ENCODE measurements around the gene PTGER2. TPM values are rescaled to one million over a fixed set of nuclear protein-coding genes. Genes with fewer than 3 reads are reported as not detected.

Gene PTGER2
- total and polyA plus RNA-seq, 8 donors: 1.3 to 22.0 (median 10.6) TPM

GRCh38 chr14:52298795-52299194 lies 15.3 kb upstream of the PTGER2 start:
- Histone ChIP-seq H3K4me3 (no peak overlapping the region), H3K27me3 (no peaks in the 10 kb centered on the region), H3K4me1 (peaks cover 0 to 8% (median 4%) of the 10 kb centered on the region in 4 donors), H3K27ac (no peak overlapping the region), H3K9me3 (no peaks in the 10 kb centered on the region), H3K36me3 (no peaks in the 10 kb centered on the region)
- intact Hi-C loops (cut with DNase I; ENCODE audit: low total_unique reads): loop anchor here (5.0 kb wide), 1 partner anchor 174 kb away; no protein-coding TSS in a partner anchor
- DNase-seq: no peak
- WGBS, 5 donors: 91 to 97% (median 94%) methylated on average over 10 of the region's 10 CpGs
- TF ChIP-seq POLR2AphosphoS5 (IDR thresholded peaks at IDR 0.05) (no peak), CTCF (IDR thresholded peaks at IDR 0.05) (no peak), EP300 (IDR thresholded peaks at IDR 0.05) (no peak), POLR2A (IDR thresholded peaks at IDR 0.05) (no peak)

GRCh38 chr14:52299692-52300278 lies 14.3 kb upstream of the PTGER2 start:
- TF ChIP-seq CTCF (IDR thresholded peaks at IDR 0.05) (peak in 5 of 7 experiments; percentile 21 to 68 (median 50)), POLR2A (IDR thresholded peaks at IDR 0.05) (no peak)
- no peak overlapping the region for H3K4me3 ChIP-seq
- H3K27ac ChIP-seq: no peak overlapping the region
- no peaks in the 10 kb centered on the region for H3K36me3 ChIP-seq
- intact Hi-C loops (cut with DNase I; ENCODE audit: low total_unique reads): loop anchor here (5.0 kb wide), 1 partner anchor 173 kb away; no protein-coding TSS in a partner anchor
- no peaks in the 10 kb centered on the region for H3K9me3 ChIP-seq
- DNase-seq: peak in 1 of 2 donors; percentile 76
- H3K27me3 ChIP-seq: no peaks in the 10 kb centered on the region
- H3K4me1 ChIP-seq: peaks cover 0 to 8% (median 4%) of the 10 kb centered on the region in 4 donors

GRCh38 chr14:52303236-52303635 lies 10.9 kb upstream of the PTGER2 start:
- WGBS, 5 donors: 62 to 78% (median 71%) methylated on average over 4 of the region's 4 CpGs
- no peak overlapping the region for H3K27ac ChIP-seq
- H3K27me3 ChIP-seq: no peaks in the 10 kb centered on the region
- no peaks in the 10 kb centered on the region for H3K36me3 ChIP-seq
- H3K4me3 ChIP-seq: no peak overlapping the region
- H3K4me1 ChIP-seq: peaks cover 3 to 26% (median 8%) of the 10 kb centered on the region in 4 donors
- DNase-seq: no peak
- intact Hi-C loops (cut with DNase I; ENCODE audit: low total_unique reads): no loop called here
- H3K9me3 ChIP-seq: no peaks in the 10 kb centered on the region
- TF ChIP-seq EP300 (IDR thresholded peaks at IDR 0.05) (no peak), POLR2A (IDR thresholded peaks at IDR 0.05) (no peak), POLR2AphosphoS5 (IDR thresholded peaks at IDR 0.05) (no peak), CTCF (IDR thresholded peaks at IDR 0.05) (no peak)

GRCh38 chr14:52304248-52304904 lies 9.7 kb upstream of the PTGER2 start:
- no peaks in the 10 kb centered on the region for H3K9me3 ChIP-seq
- peaks cover 3 to 26% (median 8%) of the 10 kb centered on the region in 4 donors for H3K4me1 ChIP-seq
- TF ChIP-seq EP300 (IDR thresholded peaks at IDR 0.05) (no peak), POLR2A (IDR thresholded peaks at IDR 0.05) (no peak), CTCF (IDR thresholded peaks at IDR 0.05) (no peak), POLR2AphosphoS5 (IDR thresholded peaks at IDR 0.05) (no peak)
- H3K4me3 ChIP-seq: no peak overlapping the region
- DNase-seq: no peak
- intact Hi-C loops (cut with DNase I; ENCODE audit: low total_unique reads): no loop called here
- H3K27ac ChIP-seq: no peak overlapping the region
- H3K27me3 ChIP-seq: no peaks in the 10 kb centered on the region
- no peaks in the 10 kb centered on the region for H3K36me3 ChIP-seq
- 63 to 73% (median 66%) methylated on average over 4 of the region's 4 CpGs for WGBS, 5 donors
